Ishikawa (cell line): Measurements from ENCODE around the gene DCAF5.

Experiments
- CEBPB ChIP-seq: IDR thresholded peaks from 2 replicates; pipeline ENCODE4 v1.6.1; 2012
- CREB1 ChIP-seq: IDR thresholded peaks from 2 replicates; pipeline ENCODE4 v1.6.1; 2012; ENCODE audit warnings: low read depth
- EGR1 ChIP-seq: IDR thresholded peaks from 2 replicates; pipeline ENCODE4 v1.6.1; 2012
- EP300 ChIP-seq: IDR thresholded peaks from 2 replicates; pipeline ENCODE4 v1.6.1; 2012; ENCODE audit warnings: borderline replicate concordance
- FOXM1 ChIP-seq: IDR thresholded peaks from 2 replicates; pipeline ENCODE4 v1.6.1; 2012; ENCODE audit warnings: low read depth, borderline replicate concordance
- MAX ChIP-seq: IDR thresholded peaks from 2 replicates; pipeline ENCODE4 v1.6.1; 2012
- NFIC ChIP-seq: IDR thresholded peaks from 2 replicates; pipeline ENCODE4 v1.6.1; 2012
- RAD21 ChIP-seq: IDR thresholded peaks from 2 replicates; pipeline ENCODE4 v1.6.1; 2012; ENCODE audit warnings: low read depth
- REST ChIP-seq: IDR thresholded peaks from 2 replicates; pipeline ENCODE4 v1.6.1; 2012; ENCODE audit warnings: low read depth, mild to moderate bottlenecking
- TAF1 ChIP-seq: IDR thresholded peaks from 2 replicates; pipeline ENCODE4 v1.6.1; 2012; ENCODE audit warnings: low read depth, mild to moderate bottlenecking
- TCF12 ChIP-seq: IDR thresholded peaks from 2 replicates; pipeline ENCODE4 v1.6.1; 2012; ENCODE audit warnings: low read depth
- TEAD4 ChIP-seq: IDR thresholded peaks from 2 replicates; pipeline ENCODE4 v1.6.1; 2012
- USF1 ChIP-seq: IDR thresholded peaks from 2 replicates; pipeline ENCODE4 v1.6.1; 2012
- YY1 ChIP-seq: IDR thresholded peaks from 2 replicates; pipeline ENCODE4 v1.6.1; 2012; ENCODE audit warnings: low read depth
- ZBTB7A ChIP-seq: IDR thresholded peaks from 2 replicates; pipeline ENCODE4 v1.6.1; 2012; ENCODE audit warnings: low read depth

Gene DCAF5

GRCh38 chr14:69142101-69142500 lies 10.8 kb downstream of the DCAF5 start:
- TF ChIP-seq EP300: no peak
- TF ChIP-seq ZBTB7A: no peak
- no peak for TF ChIP-seq CREB1
- TF ChIP-seq EGR1: no peak
- TF ChIP-seq NFIC: no peak
- TF ChIP-seq FOXM1: no peak
- no peak for TF ChIP-seq RAD21

- no peak for TF ChIP-seq FOXM1
- TF ChIP-seq EP300: no peak
- no peak for TF ChIP-seq TAF1
- TF ChIP-seq ZBTB7A: no peak
- TF ChIP-seq NFIC: no peak
- TF ChIP-seq REST: no peak
- TF ChIP-seq TCF12: no peak
These were observed 11.4 kb downstream of the DCAF5 start for GRCh38 chr14:69141550-69141949.

- TF ChIP-seq TCF12 (no peak), ZBTB7A (no peak), REST (no peak), EGR1 (no peak), RAD21 (no peak), EP300 (no peak), CREB1 (no peak), MAX (no peak), TEAD4 (no peak), USF1 (no peak), YY1 (no peak), TAF1 (no peak), CEBPB (no peak), FOXM1 (no peak), NFIC (no peak)
These were observed 13.2 kb downstream of the DCAF5 start for GRCh38 chr14:69139743-69140142.

- no peak for TF ChIP-seq EP300
- TF ChIP-seq FOXM1: no peak
- TF ChIP-seq TCF12: no peak
- no peak for TF ChIP-seq EGR1
- TF ChIP-seq NFIC: no peak
- TF ChIP-seq TAF1: no peak
- no peak for TF ChIP-seq RAD21
- no peak for TF ChIP-seq USF1
- no peak for TF ChIP-seq YY1
- TF ChIP-seq REST: no peak
- no peak for TF ChIP-seq TEAD4
- TF ChIP-seq MAX: no peak
- no peak for TF ChIP-seq CREB1
- TF ChIP-seq CEBPB: no peak
These were observed 14.9 kb downstream of the DCAF5 start for GRCh38 chr14:69137843-69138535.
